ENCODE results near the gene SFTPB.

- no peak for TF ChIP-seq CTCF (IDR thresholded peaks at IDR 0.05)
- TF ChIP-seq ZFX (IDR thresholded peaks at IDR 0.05; ENCODE audit: borderline replicate concordance): no peak
Measured at GRCh38 chr2:85661139-85661858, 6.7 kb downstream of the SFTPB start.
